Measurements from ENCODE around the gene C10orf90.

C10orf90 gene

GRCh38 chr10:126673565-126673964 lies 3.1 kb upstream of the C10orf90 start:
- no peak for TF ChIP-seq CTCF (IDR thresholded peaks at IDR 0.05; ENCODE audit: insufficient read depth, low read length, poor library complexity, severe bottlenecking)
- no peak for TF ChIP-seq EZH2phosphoT487 (conservative IDR thresholded peaks at IDR 0.05; ENCODE audit: low read length)
- H3K9ac ChIP-seq (ENCODE audit: low read length), result no peak overlapping the region
- no peak overlapping the region for H3K27ac ChIP-seq (ENCODE audit: low read depth, low read length)
- H3K27me3 ChIP-seq (ENCODE audit: low read length), result no peaks in the 10 kb centered on the region
- no peaks in the 10 kb centered on the region for H3K9me3 ChIP-seq (ENCODE audit: insufficient read depth, low read length)
- H3K4me2 ChIP-seq (ENCODE audit: low read depth, low read length, poor library complexity, severe bottlenecking), result no peak overlapping the region
- H3K36me3 ChIP-seq (ENCODE audit: low read length), result no peaks in the 10 kb centered on the region
- no peaks in the 10 kb centered on the region for H3K79me2 ChIP-seq (ENCODE audit: insufficient read depth, low read length)
- no peaks in the 10 kb centered on the region for H4K20me1 ChIP-seq (ENCODE audit: low read depth, low read length)
- no peaks in the 10 kb centered on the region for H3K9me2 ChIP-seq (replicated peaks; ENCODE audit: insufficient read depth, low read length)
- no peak overlapping the region for H2AFZ ChIP-seq (ENCODE audit: low read depth, low read length, severe bottlenecking)
- H3K4me3 ChIP-seq (ENCODE audit: insufficient read depth, low read length, poor library complexity, severe bottlenecking), result no peak overlapping the region
- H3F3A ChIP-seq (ENCODE audit: insufficient read depth), result no peaks in the 10 kb centered on the region

DNA sequence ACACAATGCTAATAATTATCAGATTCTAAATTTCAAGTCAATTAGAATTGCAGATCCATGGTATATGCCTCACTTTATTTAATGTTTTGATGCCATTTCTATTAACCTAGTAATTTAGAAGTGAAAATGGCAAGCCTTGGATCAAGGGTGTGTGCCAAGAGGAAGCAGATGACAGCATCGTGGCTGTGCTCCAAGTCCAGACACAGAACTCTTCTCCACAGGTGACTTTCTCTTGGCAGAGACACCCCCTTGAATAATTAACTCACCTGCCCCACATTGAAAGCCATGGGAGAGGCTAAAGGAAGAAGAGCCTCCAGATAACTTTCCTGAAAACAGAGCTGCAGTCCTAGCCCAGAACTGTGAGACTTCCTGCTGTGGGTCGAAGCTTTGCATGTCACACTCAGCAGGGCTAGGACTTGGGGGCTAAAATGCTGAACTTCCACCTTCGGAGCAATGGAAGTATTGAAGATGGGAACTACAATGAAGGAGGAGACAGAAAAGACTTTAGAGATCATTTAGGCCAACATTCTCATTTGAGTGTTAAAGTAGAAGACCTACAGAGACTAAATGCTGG lies 996 bp upstream of the C10orf90 start:
- Histone ChIP-seq H4K20me1 (ENCODE audit: low read depth, low read length) (no peaks in the 10 kb centered on the region), H3K79me2 (ENCODE audit: insufficient read depth, low read length) (no peaks in the 10 kb centered on the region), H3K36me3 (ENCODE audit: low read length) (no peaks in the 10 kb centered on the region), H3K9ac (ENCODE audit: low read length) (no peak overlapping the region), H3K9me3 (ENCODE audit: insufficient read depth, low read length) (no peaks in the 10 kb centered on the region), H3K27me3 (ENCODE audit: low read length) (no peaks in the 10 kb centered on the region), H3K27ac (ENCODE audit: low read depth, low read length) (no peak overlapping the region), H3K4me3 (ENCODE audit: insufficient read depth, low read length, poor library complexity, severe bottlenecking) (no peak overlapping the region), H3K9me2 (replicated peaks; ENCODE audit: insufficient read depth, low read length) (no peaks in the 10 kb centered on the region), H3K4me2 (ENCODE audit: low read depth, low read length, poor library complexity, severe bottlenecking) (no peak overlapping the region), H2AFZ (ENCODE audit: low read depth, low read length, severe bottlenecking) (no peak overlapping the region), H3F3A (ENCODE audit: insufficient read depth) (no peaks in the 10 kb centered on the region)
- TF ChIP-seq CTCF (IDR thresholded peaks at IDR 0.05; ENCODE audit: insufficient read depth, low read length, poor library complexity, severe bottlenecking) (no peak), EZH2phosphoT487 (conservative IDR thresholded peaks at IDR 0.05; ENCODE audit: low read length) (no peak)

DNA sequence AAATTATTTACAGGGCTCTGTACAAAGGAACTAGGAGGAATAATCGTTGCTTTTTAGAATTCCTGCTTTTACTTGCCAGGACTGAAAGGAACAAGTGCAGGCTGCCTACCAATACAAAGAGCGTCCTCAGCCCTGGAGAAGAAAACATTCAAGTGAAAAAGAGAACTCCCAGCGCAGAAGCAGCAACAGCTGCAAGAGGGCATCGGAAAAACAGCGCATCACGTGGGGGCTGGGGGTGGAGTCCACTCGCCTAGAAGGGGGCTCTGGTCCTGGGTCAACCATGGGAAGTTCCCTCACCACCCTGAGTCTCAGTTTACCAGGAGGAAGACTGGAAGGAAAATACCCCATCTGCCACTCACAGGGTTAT lies 385 bp upstream of the C10orf90 start:
- H3F3A ChIP-seq (ENCODE audit: insufficient read depth), result no peaks in the 10 kb centered on the region
- H3K9me3 ChIP-seq (ENCODE audit: insufficient read depth, low read length), result no peaks in the 10 kb centered on the region
- no peaks in the 10 kb centered on the region for H3K36me3 ChIP-seq (ENCODE audit: low read length)
- TF ChIP-seq EZH2phosphoT487 (conservative IDR thresholded peaks at IDR 0.05; ENCODE audit: low read length) (no peak), CTCF (IDR thresholded peaks at IDR 0.05; ENCODE audit: insufficient read depth, low read length, poor library complexity, severe bottlenecking) (no peak)
- no peaks in the 10 kb centered on the region for H3K9me2 ChIP-seq (replicated peaks; ENCODE audit: insufficient read depth, low read length)
- H3K79me2 ChIP-seq (ENCODE audit: insufficient read depth, low read length), result no peaks in the 10 kb centered on the region
- no peaks in the 10 kb centered on the region for H3K27me3 ChIP-seq (ENCODE audit: low read length)
- H4K20me1 ChIP-seq (ENCODE audit: low read depth, low read length), result no peaks in the 10 kb centered on the region
- H3K4me2 ChIP-seq (ENCODE audit: low read depth, low read length, poor library complexity, severe bottlenecking), result no peak overlapping the region
- no peak overlapping the region for H2AFZ ChIP-seq (ENCODE audit: low read depth, low read length, severe bottlenecking)
- no peak overlapping the region for H3K27ac ChIP-seq (ENCODE audit: low read depth, low read length)
- H3K9ac ChIP-seq (ENCODE audit: low read length), result no peak overlapping the region
- H3K4me3 ChIP-seq (ENCODE audit: insufficient read depth, low read length, poor library complexity, severe bottlenecking), result no peak overlapping the region

Data from SU-DHL-6 (cell line).